Measurements from ENCODE around the gene KRTAP1-3. TPM values are rescaled to one million over a fixed set of nuclear protein-coding genes. Genes with fewer than 3 reads are reported as not detected.
"Not testable (repeated sequence)": the region's sequence is repeated elsewhere in the genome, so short reads cannot be mapped to it uniquely, and the experiment has no call there.

The KRTAP1-3 gene
- total and polyA plus RNA-seq, 2 donors: not detected

- no peaks in the 10 kb centered on the region for H3K36me3 ChIP-seq (ENCODE audit: control insufficient read depth in 2 of 2, insufficient read depth in 2 of 2, low read length in 1 of 2)
- H3K27me3 ChIP-seq (ENCODE audit: control insufficient read depth in 2 of 2, insufficient read depth in 1 of 2, low read length in 1 of 2): peaks cover 0 to 5% of the 10 kb centered on the region in 2 donors
- H3K9me3 ChIP-seq (ENCODE audit: control insufficient read depth in 2 of 2, insufficient read depth in 1 of 2, low read length in 1 of 2): no peaks in the 10 kb centered on the region
- H3K4me3 ChIP-seq (ENCODE audit: low read length in 2 of 2): no peak overlapping the region
- DNase-seq (ENCODE audit: low read depth in 6 of 9, low spot score in 9 of 9): no peak
- WGBS: 98% methylated on average over 3 of the region's 3 CpGs
- H3K4me1 ChIP-seq (ENCODE audit: control insufficient read depth in 2 of 2, insufficient read depth in 2 of 2, low read length in 2 of 2): no peaks in the 10 kb centered on the region
- H3K27ac ChIP-seq (ENCODE audit: low read depth in 1 of 2, low read length in 1 of 2): no peak overlapping the region
These were observed 30.3 kb downstream of the KRTAP1-3 start for GRCh38 chr17:41004397-41004796.

GRCh38 chr17:41003926-41004325 is 30.7 kb downstream of the KRTAP1-3 start:
- Histone ChIP-seq H3K27me3 (ENCODE audit: control insufficient read depth in 2 of 2, insufficient read depth in 1 of 2, low read length in 1 of 2) (peaks cover 0 to 5% of the 10 kb centered on the region in 2 donors), H3K36me3 (ENCODE audit: control insufficient read depth in 2 of 2, insufficient read depth in 2 of 2, low read length in 1 of 2) (no peaks in the 10 kb centered on the region), H3K4me1 (ENCODE audit: control insufficient read depth in 2 of 2, insufficient read depth in 2 of 2, low read length in 2 of 2) (no peaks in the 10 kb centered on the region), H3K9me3 (ENCODE audit: control insufficient read depth in 2 of 2, insufficient read depth in 1 of 2, low read length in 1 of 2) (no peaks in the 10 kb centered on the region), H3K4me3 (ENCODE audit: low read length in 2 of 2) (no peak overlapping the region), H3K27ac (ENCODE audit: low read depth in 1 of 2, low read length in 1 of 2) (no peak overlapping the region)
- 89% methylated on average over 4 of the region's 4 CpGs for WGBS
- no peak for DNase-seq (ENCODE audit: low read depth in 6 of 9, low spot score in 9 of 9)

- no peaks in the 10 kb centered on the region for H3K4me1 ChIP-seq (ENCODE audit: control insufficient read depth in 2 of 2, insufficient read depth in 2 of 2, low read length in 2 of 2)
- H3K27me3 ChIP-seq (ENCODE audit: control insufficient read depth in 2 of 2, insufficient read depth in 1 of 2, low read length in 1 of 2): peaks cover 0 to 3% of the 10 kb centered on the region in 2 donors
- 88% methylated on average over 5 of the region's 5 CpGs for WGBS
- H3K9me3 ChIP-seq (ENCODE audit: control insufficient read depth in 2 of 2, insufficient read depth in 1 of 2, low read length in 1 of 2): no peaks in the 10 kb centered on the region
- no peak overlapping the region for H3K27ac ChIP-seq (ENCODE audit: low read depth in 1 of 2, low read length in 1 of 2)
- DNase-seq (ENCODE audit: low read depth in 6 of 9, low spot score in 9 of 9): no peak
- no peak overlapping the region for H3K4me3 ChIP-seq (ENCODE audit: low read length in 2 of 2)
- H3K36me3 ChIP-seq (ENCODE audit: control insufficient read depth in 2 of 2, insufficient read depth in 2 of 2, low read length in 1 of 2): no peaks in the 10 kb centered on the region
These were observed 31.9 kb downstream of the KRTAP1-3 start for GRCh38 chr17:41002814-41003213.

GRCh38 chr17:41001795-41002194 is 32.9 kb downstream of the KRTAP1-3 start:
- H3K9me3 ChIP-seq (ENCODE audit: control insufficient read depth in 2 of 2, insufficient read depth in 1 of 2, low read length in 1 of 2): no peaks in the 10 kb centered on the region
- H3K36me3 ChIP-seq (ENCODE audit: control insufficient read depth in 2 of 2, insufficient read depth in 2 of 2, low read length in 1 of 2): no peaks in the 10 kb centered on the region
- no peak for DNase-seq (ENCODE audit: low read depth in 6 of 9, low spot score in 9 of 9)
- WGBS: 86% methylated on average over 4 of the region's 4 CpGs
- H3K27ac ChIP-seq (ENCODE audit: low read depth in 1 of 2, low read length in 1 of 2): no peak overlapping the region
- no peaks in the 10 kb centered on the region for H3K4me1 ChIP-seq (ENCODE audit: control insufficient read depth in 2 of 2, insufficient read depth in 2 of 2, low read length in 2 of 2)
- no peak overlapping the region for H3K4me3 ChIP-seq (ENCODE audit: low read length in 2 of 2)
- H3K27me3 ChIP-seq (ENCODE audit: control insufficient read depth in 2 of 2, insufficient read depth in 1 of 2, low read length in 1 of 2): peaks cover 0 to 5% of the 10 kb centered on the region in 2 donors

GRCh38 chr17:40999563-40999962 is 35.1 kb downstream of the KRTAP1-3 start, which contains the start of gene KRTAP3-2:
Gene KRTAP3-2, minus strand, starts transcription at chr17:40999906. Its CDS starts 53 bp downstream, at chr17:40999853.
- not testable (repeated sequence) for H3K4me3 ChIP-seq (ENCODE audit: low read length in 2 of 2); DNase-seq (ENCODE audit: low read depth in 6 of 9, low spot score in 9 of 9); H3K27me3 ChIP-seq (ENCODE audit: control insufficient read depth in 2 of 2, insufficient read depth in 1 of 2, low read length in 1 of 2); H3K4me1 ChIP-seq (ENCODE audit: control insufficient read depth in 2 of 2, insufficient read depth in 2 of 2, low read length in 2 of 2); H3K27ac ChIP-seq (ENCODE audit: low read depth in 1 of 2, low read length in 1 of 2); H3K36me3 ChIP-seq (ENCODE audit: control insufficient read depth in 2 of 2, insufficient read depth in 2 of 2, low read length in 1 of 2); H3K9me3 ChIP-seq (ENCODE audit: control insufficient read depth in 2 of 2, insufficient read depth in 1 of 2, low read length in 1 of 2)
- 91% methylated on average over 6 of the region's 6 CpGs for WGBS

- Histone ChIP-seq H3K4me1 (ENCODE audit: control insufficient read depth in 2 of 2, insufficient read depth in 2 of 2, low read length in 2 of 2) (no peaks in the 10 kb centered on the region), H3K36me3 (ENCODE audit: control insufficient read depth in 2 of 2, insufficient read depth in 2 of 2, low read length in 1 of 2) (no peaks in the 10 kb centered on the region), H3K27ac (ENCODE audit: low read depth in 1 of 2, low read length in 1 of 2) (no peak overlapping the region), H3K27me3 (ENCODE audit: control insufficient read depth in 2 of 2, insufficient read depth in 1 of 2, low read length in 1 of 2) (peaks cover 0 to 2% of the 10 kb centered on the region in 2 donors), H3K4me3 (ENCODE audit: low read length in 2 of 2) (no peak overlapping the region), H3K9me3 (ENCODE audit: control insufficient read depth in 2 of 2, insufficient read depth in 1 of 2, low read length in 1 of 2) (no peaks in the 10 kb centered on the region)
- 91% methylated on average over 2 of the region's 2 CpGs for WGBS
- DNase-seq (ENCODE audit: low read depth in 6 of 9, low spot score in 9 of 9): no peak
These were observed 37.3 kb downstream of the KRTAP1-3 start for GRCh38 chr17:40997361-40997760.

- H3K4me3 ChIP-seq (ENCODE audit: low read length in 2 of 2): no peak overlapping the region
- 83% methylated on average over 4 of the region's 4 CpGs for WGBS
- peaks cover 0 to 2% of the 10 kb centered on the region in 2 donors for H3K27me3 ChIP-seq (ENCODE audit: control insufficient read depth in 2 of 2, insufficient read depth in 1 of 2, low read length in 1 of 2)
- no peak overlapping the region for H3K27ac ChIP-seq (ENCODE audit: low read depth in 1 of 2, low read length in 1 of 2)
- H3K4me1 ChIP-seq (ENCODE audit: control insufficient read depth in 2 of 2, insufficient read depth in 2 of 2, low read length in 2 of 2): no peaks in the 10 kb centered on the region
- no peaks in the 10 kb centered on the region for H3K36me3 ChIP-seq (ENCODE audit: control insufficient read depth in 2 of 2, insufficient read depth in 2 of 2, low read length in 1 of 2)
- no peak for DNase-seq (ENCODE audit: low read depth in 6 of 9, low spot score in 9 of 9)
- H3K9me3 ChIP-seq (ENCODE audit: control insufficient read depth in 2 of 2, insufficient read depth in 1 of 2, low read length in 1 of 2): no peaks in the 10 kb centered on the region
These were observed 37.8 kb downstream of the KRTAP1-3 start for GRCh38 chr17:40996829-40997228.

- Histone ChIP-seq H3K27me3 (ENCODE audit: control insufficient read depth in 2 of 2, insufficient read depth in 1 of 2, low read length in 1 of 2) (peaks cover 0 to 2% of the 10 kb centered on the region in 2 donors), H3K27ac (ENCODE audit: low read depth in 1 of 2, low read length in 1 of 2) (no peak overlapping the region), H3K4me3 (ENCODE audit: low read length in 2 of 2) (no peak overlapping the region), H3K4me1 (ENCODE audit: control insufficient read depth in 2 of 2, insufficient read depth in 2 of 2, low read length in 2 of 2) (no peaks in the 10 kb centered on the region), H3K36me3 (ENCODE audit: control insufficient read depth in 2 of 2, insufficient read depth in 2 of 2, low read length in 1 of 2) (no peaks in the 10 kb centered on the region), H3K9me3 (ENCODE audit: control insufficient read depth in 2 of 2, insufficient read depth in 1 of 2, low read length in 1 of 2) (no peaks in the 10 kb centered on the region)
- DNase-seq (ENCODE audit: low read depth in 6 of 9, low spot score in 9 of 9): no peak
- WGBS: 71% methylated on average over 1 of the region's 1 CpG
These were observed 39.6 kb downstream of the KRTAP1-3 start for GRCh38 chr17:40995116-40995515.

- H3K36me3 ChIP-seq (ENCODE audit: control insufficient read depth in 2 of 2, insufficient read depth in 2 of 2, low read length in 1 of 2): no peaks in the 10 kb centered on the region
- H3K27me3 ChIP-seq (ENCODE audit: control insufficient read depth in 2 of 2, insufficient read depth in 1 of 2, low read length in 1 of 2): peaks cover 0 to 2% of the 10 kb centered on the region in 2 donors
- H3K27ac ChIP-seq (ENCODE audit: low read depth in 1 of 2, low read length in 1 of 2): no peak within 1 kb of the TSS
- no peaks in the 10 kb centered on the region for H3K9me3 ChIP-seq (ENCODE audit: control insufficient read depth in 2 of 2, insufficient read depth in 1 of 2, low read length in 1 of 2)
- no peak within 1 kb of the TSS for H3K4me3 ChIP-seq (ENCODE audit: low read length in 2 of 2)
- WGBS: 37% methylated on average over 4 of the region's 4 CpGs
- DNase-seq (ENCODE audit: low read depth in 6 of 9, low spot score in 9 of 9): no peak
- no peaks in the 10 kb centered on the region for H3K4me1 ChIP-seq (ENCODE audit: control insufficient read depth in 2 of 2, insufficient read depth in 2 of 2, low read length in 2 of 2)
These were observed 40.8 kb downstream of the KRTAP1-3 start, which contains the start of gene KRTAP3-3 for GRCh38 chr17:40993839-40994238. Gene KRTAP3-3, minus strand, starts transcription at chr17:40994164. Its CDS starts 67 bp downstream, at chr17:40994097.

Measured in thymus (tissue), 11 donors.